Activated B cell treated with CpG ODN at 0.5 μM for 24 hours (primary cell): ENCODE measurements around the gene CFAP53. TPM values are rescaled to one million over a fixed set of nuclear protein-coding genes. Genes with fewer than 3 reads are reported as not detected.
A peak's percentile ranks its signal among the peaks of the same experiment; 100 is the strongest.

Experiments used
- ATAC-seq: fragments of 200-7000 bp; cut with Tn5 transposase; one replicate; pipeline ENCODE4 v1.10.0; 2021; ENCODE audit warnings: low read depth, mild to moderate bottlenecking, moderate library complexity
- CTCF ChIA-PET: fragments of 350-600 bp; sonication (Branson Sonifier 250); formaldehyde crosslinking; loops from one replicate; lab custom pipeline; 2021; ENCODE audit warnings: antibody characterized with exemption; lab: Charles Lee
- POLR2A ChIA-PET: fragments of 350-600 bp; sonication (Branson Sonifier 250); formaldehyde crosslinking; loops from one replicate; lab custom pipeline; 2021; ENCODE audit warnings: antibody characterized with exemption; lab: Charles Lee
- DNase-seq: peaks from one replicate; pipeline ENCODE4 v3.0.0; 2022
- H3K27ac Mint-ChIP-seq: one replicate; pipeline ENCODE4 v1.8.0; 2020; ENCODE audit warnings: mixed read lengths
- H3K27me3 Mint-ChIP-seq: one replicate; pipeline ENCODE4 v1.8.0; 2021; ENCODE audit warnings: mixed read lengths
- H3K36me3 Mint-ChIP-seq: one replicate; pipeline ENCODE4 v1.8.0; 2021; ENCODE audit warnings: low read depth, mixed read lengths
- H3K4me1 Mint-ChIP-seq: one replicate; pipeline ENCODE4 v1.8.0; 2021; ENCODE audit warnings: mixed read lengths
- H3K4me3 Mint-ChIP-seq: one replicate; pipeline ENCODE4 v1.8.0; 2020; ENCODE audit warnings: mild to moderate bottlenecking, mixed read lengths
- H3K9me3 Mint-ChIP-seq: one replicate; pipeline ENCODE4 v1.8.0; 2020; ENCODE audit warnings: mixed read lengths
- CTCF ChIP-seq: fragments of 200-600 bp; IDR thresholded peaks from one replicate; pipeline ENCODE4 v1.8.0; 2022; ENCODE audit warnings: antibody characterized with exemption, mild to moderate bottlenecking
- intact Hi-C: fragments of 100-400 bp; cut with micrococcal nuclease; formaldehyde crosslinking; loops from one replicate; pipeline ENCODE4 v1.15.1; 2024
- total RNA-seq: library from RNA; stranded (reverse); gene quantifications from 2 replicates; pipeline ENCODE4 v1.2.3, GENCODE V29; 2022

CFAP53 gene
- total RNA-seq, 1 donor from 2014 or later: 0.29 TPM

DNA sequence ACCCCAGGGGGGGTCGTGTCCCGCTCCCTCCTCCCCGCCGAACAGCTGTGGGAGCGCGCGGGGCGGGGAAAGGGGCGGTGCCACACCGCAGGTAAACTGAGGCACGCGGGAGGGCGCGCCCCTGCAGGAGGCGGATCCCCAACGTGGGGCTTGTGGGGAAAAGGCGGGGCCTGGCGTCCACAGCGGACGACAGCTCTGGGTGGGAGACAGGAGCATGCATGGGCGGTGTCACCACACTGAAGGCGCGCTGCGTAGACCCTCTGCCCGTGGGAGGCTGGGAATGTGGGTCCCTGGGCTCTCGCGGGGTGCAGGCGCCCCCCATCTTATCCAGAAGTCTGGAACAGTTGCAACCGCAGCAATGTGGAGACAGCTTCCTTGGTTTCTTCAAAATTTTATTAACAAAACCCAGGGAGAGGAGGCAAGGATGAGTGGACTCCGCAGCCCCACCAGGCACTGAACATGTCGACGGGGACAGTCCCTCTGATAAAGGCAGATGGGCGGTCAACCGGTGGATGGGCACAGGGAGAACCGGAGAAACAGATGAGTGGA, 15.8 kb upstream of the CFAP53 start:
- Mint-ChIP-seq H3K9me3 (no peaks in the 10 kb centered on the region), H3K27ac (peak overlapping the region; percentile 93), H3K4me1 (peaks cover 44% of the 10 kb centered on the region), H3K4me3 (peak overlapping the region; percentile 97), H3K27me3 (no peaks in the 10 kb centered on the region), H3K36me3 (peaks cover 69% of the 10 kb centered on the region)
- POLR2A ChIA-PET: interaction anchor here (0.6 to 2.7 kb wide), 17 partner anchors 9 to 795 kb away, joined by 3 to 44 read pairs (median 4); partner anchors contain the start of genes C18orf32, CFAP53, ME2 and SKA1
- intact Hi-C loops: loop anchor here (1.0 to 2.0 kb wide), 7 partner anchors 16 to 915 kb away; partner anchors contain the start of genes CFAP53, ME2 and MEX3C
- no peak for DNase-seq
- CTCF ChIA-PET: interaction anchor here (0.9 to 2.3 kb wide), 6 partner anchors 13 to 90 kb away, joined by 3 to 14 read pairs (median 5); partner anchors contain the start of gene CFAP53
- ATAC-seq: no peak
- TF ChIP-seq CTCF: no peak

DNA sequence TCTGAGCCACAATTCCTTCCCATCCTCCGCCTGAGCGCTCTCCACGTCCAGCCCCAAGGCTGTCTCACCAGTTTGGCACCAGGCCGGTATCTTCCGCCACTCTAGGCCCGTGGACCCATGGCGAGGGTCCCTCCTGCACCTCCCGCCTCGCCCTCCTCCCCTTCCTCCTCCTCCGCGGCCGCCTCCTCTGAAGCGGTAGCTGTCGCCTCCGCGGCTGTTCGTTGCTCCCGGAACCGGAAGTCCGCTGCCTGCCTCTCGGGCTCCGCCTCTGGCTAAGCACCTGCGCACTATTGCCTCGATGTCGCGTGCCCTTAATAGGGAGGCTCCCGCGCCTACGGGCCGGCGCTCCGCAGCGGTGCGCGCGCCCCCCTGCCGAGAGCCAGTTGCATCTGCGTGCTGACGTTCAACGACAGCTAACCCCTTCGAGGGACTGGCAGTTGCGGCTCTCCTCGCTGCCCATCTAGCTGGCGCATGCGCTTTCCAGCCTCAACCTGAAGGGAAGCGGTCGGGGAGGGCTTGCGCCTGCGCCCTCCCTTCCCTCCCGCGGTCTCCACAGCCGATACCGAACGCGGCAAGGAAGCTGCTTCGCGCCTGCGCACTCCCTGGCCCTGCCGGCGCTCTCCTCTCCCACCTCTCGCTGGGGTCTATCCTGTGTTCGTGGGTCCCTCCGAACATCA, 15.1 kb upstream of the CFAP53 start, which contains the start of gene MBD1:
MBD1 (minus strand) TSS at position 229 of the 677 bp plus-strand sequence. CDS start 1,531 bp downstream, outside the sequence.
- Mint-ChIP-seq H3K36me3 (peaks cover 71% of the 10 kb centered on the region), H3K27ac (peak within 1 kb of the TSS; percentile 93), H3K27me3 (no peaks in the 10 kb centered on the region), H3K4me1 (peaks cover 38% of the 10 kb centered on the region), H3K4me3 (peak within 1 kb of the TSS; percentile 97), H3K9me3 (no peaks in the 10 kb centered on the region)
- TF ChIP-seq CTCF: no peak
- DNase-seq: peak; percentile 90
- ChIA-PET CTCF (interaction anchor here (0.9 to 2.3 kb wide), 7 partner anchors 12 to 91 kb away, joined by 3 to 14 read pairs (median 4); partner anchors contain the start of gene CFAP53), POLR2A (interaction anchor here (0.6 to 2.7 kb wide), 18 partner anchors 7 to 794 kb away, joined by 3 to 44 read pairs (median 4); partner anchors contain the start of genes C18orf32, CFAP53, ME2 and SKA1)
- intact Hi-C loops: loop anchor here (1.0 to 2.0 kb wide), 7 partner anchors 15 to 915 kb away; partner anchors contain the start of genes CFAP53, ME2 and MEX3C
- peak; percentile 94 for ATAC-seq

DNA sequence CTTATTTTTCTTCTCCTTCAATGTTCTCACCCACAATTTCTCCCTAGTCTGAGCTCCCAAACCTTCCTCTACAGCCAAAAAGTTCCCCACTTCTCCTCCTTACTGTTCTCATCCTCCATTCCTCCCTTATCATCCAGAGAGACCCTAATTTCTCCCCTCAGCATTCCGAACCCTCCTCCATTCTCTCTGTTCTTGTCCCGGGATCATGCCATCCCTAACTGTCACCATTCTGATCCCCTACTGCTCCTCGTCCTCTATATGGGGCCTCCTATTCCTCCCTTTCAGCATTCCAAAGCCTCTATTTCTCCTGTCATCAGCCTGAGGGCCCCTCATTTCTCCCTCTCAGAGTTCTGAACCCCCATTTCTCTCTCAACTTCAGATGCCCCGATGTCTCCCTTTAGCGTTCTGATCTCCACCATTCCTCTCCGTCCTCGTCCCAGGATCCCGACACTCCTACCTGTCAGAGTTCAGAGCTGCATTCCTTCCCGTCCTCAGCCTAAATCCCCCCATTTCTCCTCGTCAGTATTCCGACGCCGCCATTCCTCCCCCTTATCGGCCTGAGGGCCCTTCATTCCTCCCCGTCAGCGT, 14.5 kb upstream of the CFAP53 start:
- CTCF ChIA-PET: interaction anchor here (1.0 to 2.3 kb wide), 5 partner anchors 12 to 76 kb away, joined by 3 to 14 read pairs (median 4); partner anchors contain the start of gene CFAP53
- Mint-ChIP-seq H3K4me1 (peaks cover 34% of the 10 kb centered on the region), H3K27ac (peak overlapping the region; percentile 93), H3K27me3 (no peaks in the 10 kb centered on the region), H3K9me3 (no peaks in the 10 kb centered on the region), H3K4me3 (peak overlapping the region; percentile 97), H3K36me3 (peaks cover 74% of the 10 kb centered on the region)
- no peak for TF ChIP-seq CTCF
- POLR2A ChIA-PET: interaction anchor here (0.9 to 2.7 kb wide), 13 partner anchors 8 to 794 kb away, joined by 3 to 44 read pairs (median 4); partner anchors contain the start of genes C18orf32, CFAP53, ME2 and SKA1
- ATAC-seq (no peak), DNase-seq (no peak)
- intact Hi-C loops: loop anchor here (1.0 to 2.0 kb wide), 7 partner anchors 14 to 916 kb away; partner anchors contain the start of genes CFAP53, ME2 and MEX3C

GRCh38 chr18:50279752-50280151, 13.5 kb upstream of the CFAP53 start:
- Mint-ChIP-seq H3K4me1 (peaks cover 34% of the 10 kb centered on the region), H3K36me3 (peaks cover 74% of the 10 kb centered on the region), H3K27me3 (no peaks in the 10 kb centered on the region), H3K27ac (no peak overlapping the region), H3K9me3 (no peaks in the 10 kb centered on the region), H3K4me3 (peak overlapping the region; percentile 97)
- POLR2A ChIA-PET: no interaction called here
- ATAC-seq: no peak
- intact Hi-C loops: loop anchor here (2.0 kb wide), 2 partner anchors 599 to 917 kb away; partner anchors contain the start of genes ME2 and MEX3C
- TF ChIP-seq CTCF: no peak
- CTCF ChIA-PET: no interaction called here
- DNase-seq: no peak
